Measurements from ENCODE around the gene RNF224. TPM values are rescaled to one million over a fixed set of nuclear protein-coding genes. Genes with fewer than 3 reads are reported as not detected.

RNF224 gene
- total RNA-seq, 1 donor from 2014 or later, result 0.35 TPM

GRCh38 chr9:137275203-137275587 is 47.9 kb downstream of the RNF224 start:
- H3K4me1 ChIP-seq, result peaks cover 34% of the 10 kb centered on the region
- DNase-seq, result no peak
- ATAC-seq, result no peak
- H3K9me3 ChIP-seq, result no peaks in the 10 kb centered on the region
- H3K4me3 ChIP-seq, result no peak overlapping the region
- peaks cover 28% of the 10 kb centered on the region for H3K36me3 ChIP-seq
- intact Hi-C loops (cut with DNase I), result no loop called here
- no peak for TF ChIP-seq CTCF (IDR thresholded peaks at IDR 0.05)
- peak overlapping the region; percentile 95 for H3K27ac ChIP-seq
- no peaks in the 10 kb centered on the region for H3K27me3 ChIP-seq

- H3K9me3 ChIP-seq, result no peaks in the 10 kb centered on the region
- H3K27ac ChIP-seq, result peak overlapping the region; percentile 95
- intact Hi-C loops (cut with DNase I), result no loop called here
- H3K36me3 ChIP-seq, result peaks cover 34% of the 10 kb centered on the region
- no peak for TF ChIP-seq CTCF (IDR thresholded peaks at IDR 0.05)
- ATAC-seq (no peak), DNase-seq (peak; percentile 68)
- H3K27me3 ChIP-seq, result no peaks in the 10 kb centered on the region
- no peak overlapping the region for H3K4me3 ChIP-seq
- peaks cover 34% of the 10 kb centered on the region for H3K4me1 ChIP-seq
Measured at GRCh38 chr9:137275588-137276472, 48.5 kb downstream of the RNF224 start.

GRCh38 chr9:137276473-137277328 is 49.4 kb downstream of the RNF224 start:
- DNase-seq (peak; percentile 91), ATAC-seq (peak; percentile 55)
- intact Hi-C loops (cut with DNase I), result no loop called here
- peak overlapping the region; percentile 77 for H3K4me3 ChIP-seq
- no peak for TF ChIP-seq CTCF (IDR thresholded peaks at IDR 0.05)
- peaks cover 35% of the 10 kb centered on the region for H3K36me3 ChIP-seq
- no peaks in the 10 kb centered on the region for H3K27me3 ChIP-seq
- peaks cover 34% of the 10 kb centered on the region for H3K4me1 ChIP-seq
- peak overlapping the region; percentile 95 for H3K27ac ChIP-seq
- no peaks in the 10 kb centered on the region for H3K9me3 ChIP-seq

GRCh38 chr9:137277329-137278041 is 50.2 kb downstream of the RNF224 start, which contains the start of gene TOR4A:
TSS of gene TOR4A (plus strand) at chr9:137277726. CDS start at chr9:137278690, 964 bp downstream.
- H3K9me3 ChIP-seq, result no peaks in the 10 kb centered on the region
- H3K4me3 ChIP-seq, result peak within 1 kb of the TSS; percentile 77
- H3K36me3 ChIP-seq, result peaks cover 37% of the 10 kb centered on the region
- H3K4me1 ChIP-seq, result peaks cover 34% of the 10 kb centered on the region
- H3K27ac ChIP-seq, result peak within 1 kb of the TSS; percentile 95
- intact Hi-C loops (cut with DNase I), result no loop called here
- DNase-seq (peak; percentile 96), ATAC-seq (peak; percentile 84)
- peak; percentile 38 for TF ChIP-seq CTCF (IDR thresholded peaks at IDR 0.05)
- no peaks in the 10 kb centered on the region for H3K27me3 ChIP-seq

GRCh38 chr9:137278061-137278701 is 50.9 kb downstream of the RNF224 start:
- intact Hi-C loops (cut with DNase I), result no loop called here
- peak; percentile 2 for ATAC-seq
- peak; percentile 80 for DNase-seq
- no peak for TF ChIP-seq CTCF (IDR thresholded peaks at IDR 0.05)
- H3K36me3 ChIP-seq, result peaks cover 37% of the 10 kb centered on the region
- H3K9me3 ChIP-seq, result no peaks in the 10 kb centered on the region
- H3K27me3 ChIP-seq, result no peaks in the 10 kb centered on the region
- H3K4me3 ChIP-seq, result peak overlapping the region; percentile 77
- peaks cover 34% of the 10 kb centered on the region for H3K4me1 ChIP-seq
- H3K27ac ChIP-seq, result peak overlapping the region; percentile 95
